GM21515 (cell line): ENCODE results near the gene FAM170B.

ENCODE experiments used
- ATAC-seq: cut with Tn5 transposase; IDR thresholded peaks from one replicate; pipeline ENCODE4 v1.9.1; 2021; ENCODE audit not compliant: unreplicated experiment

Gene FAM170B

GRCh38 chr10:49133706-49134248, at the start of gene FAM170B:
TSS of gene FAM170B (minus strand) at chr10:49134021. CDS start at chr10:49133918, 103 bp downstream.
- ATAC-seq: no peak

- ATAC-seq: no peak
Observed at GRCh38 chr10:49182776-49183175, 49.0 kb upstream of the FAM170B start.

GRCh38 chr10:49180444-49180860, 46.6 kb upstream of the FAM170B start:
- no peak for ATAC-seq

- ATAC-seq: no peak
Observed at GRCh38 chr10:49179699-49180443, 46.0 kb upstream of the FAM170B start.

- ATAC-seq: no peak
Observed at GRCh38 chr10:49178489-49179471, 45.0 kb upstream of the FAM170B start.

- peak; percentile 64 for ATAC-seq
Observed at GRCh38 chr10:49177391-49178355, 43.9 kb upstream of the FAM170B start.

- ATAC-seq: peak; percentile 9
Observed at GRCh38 chr10:49176310-49177268, 42.8 kb upstream of the FAM170B start.

- ATAC-seq: no peak
Observed at GRCh38 chr10:49175587-49176309, 41.9 kb upstream of the FAM170B start.

- ATAC-seq: no peak
Observed at GRCh38 chr10:49174926-49175500, 41.2 kb upstream of the FAM170B start.

GRCh38 chr10:49174261-49174925, 40.6 kb upstream of the FAM170B start:
- ATAC-seq: no peak

GRCh38 chr10:49173853-49174252, 40.0 kb upstream of the FAM170B start:
- no peak for ATAC-seq

GRCh38 chr10:49173201-49173772, 39.5 kb upstream of the FAM170B start:
- no peak for ATAC-seq

GRCh38 chr10:49172777-49173132, 38.9 kb upstream of the FAM170B start:
- no peak for ATAC-seq

GRCh38 chr10:49172061-49172776, 38.4 kb upstream of the FAM170B start:
- no peak for ATAC-seq

GRCh38 chr10:49171326-49172060, 37.7 kb upstream of the FAM170B start:
- ATAC-seq: no peak
